NCI-H774 (cell line): ENCODE data around the gene YBX1.
"Not testable (repeated sequence)": the region's sequence is repeated elsewhere in the genome, so short reads cannot be mapped to it uniquely, and the experiment has no call there.

Experiments
- DNase-seq: peaks from one replicate; lab custom pipeline; 2025; lab: John Stamatoyannopoulos, UW

YBX1 gene

GRCh38 chr1:42681741-42682483 is at the start of gene YBX1:
TSS of gene YBX1 (plus strand) at chr1:42682418. CDS start at chr1:42682566, 148 bp downstream.
- DNase-seq: peak; percentile 100

GRCh38 chr1:42639116-42639515 is 43.1 kb upstream of the YBX1 start:
- DNase-seq: no peak

- DNase-seq: no peak
Observed at GRCh38 chr1:42646056-42646455, 36.2 kb upstream of the YBX1 start.

GRCh38 chr1:42657201-42657600 is 25.0 kb upstream of the YBX1 start:
- DNase-seq: peak; percentile 28

GRCh38 chr1:42657981-42658876 is 24.0 kb upstream of the YBX1 start, which contains the start of gene PPIH:
TSS of gene PPIH (plus strand) at chr1:42658423. CDS start at chr1:42658447, 24 bp downstream.
- DNase-seq: peak; percentile 98

GRCh38 chr1:42658877-42659337 is 23.3 kb upstream of the YBX1 start:
- DNase-seq: no peak

- no peak for DNase-seq
Observed at GRCh38 chr1:42660907-42661500, 21.2 kb upstream of the YBX1 start.

GRCh38 chr1:42669936-42670335 is 12.3 kb upstream of the YBX1 start:
- DNase-seq: no peak

GRCh38 chr1:42670425-42670824 is 11.8 kb upstream of the YBX1 start:
- DNase-seq: no peak

- no peak for DNase-seq
Observed at GRCh38 chr1:42674214-42674613, 8.0 kb upstream of the YBX1 start.

- DNase-seq: no peak
Observed at GRCh38 chr1:42674682-42675081, 7.5 kb upstream of the YBX1 start.

- DNase-seq: no peak
Observed at GRCh38 chr1:42675467-42675866, 6.8 kb upstream of the YBX1 start.

GRCh38 chr1:42676534-42677087 is 5.6 kb upstream of the YBX1 start:
- no peak for DNase-seq

GRCh38 chr1:42679364-42679983 is 2.7 kb upstream of the YBX1 start:
- no peak for DNase-seq

- no peak for DNase-seq
Observed at GRCh38 chr1:42680055-42680454, 2.2 kb upstream of the YBX1 start.

- no peak for DNase-seq
Observed at GRCh38 chr1:42680921-42681683, 1.1 kb upstream of the YBX1 start.

- DNase-seq: not testable (repeated sequence)
Observed at GRCh38 chr1:42682484-42682738, 193 bp downstream of the YBX1 start.

GRCh38 chr1:42682739-42683531 is 717 bp downstream of the YBX1 start:
- DNase-seq: peak; percentile 76

- DNase-seq: no peak
Observed at GRCh38 chr1:42684139-42684538, 1.9 kb downstream of the YBX1 start.

GRCh38 chr1:42686418-42686817 is 4.2 kb downstream of the YBX1 start:
- no peak for DNase-seq
